Breast epithelium (tissue), 3 donors: ENCODE data around the gene PKHD1.

Experiments
- CTCF ChIP-seq, 3 donors: fragments of 450-650 bp; IDR thresholded peaks; one replicate each; pipeline ENCODE4 v1.5.1; 2016 to 2017; ENCODE audit warnings: antibody characterized with exemption in 3 of 3, mild to moderate bottlenecking in 3 of 3, moderate library complexity in 3 of 3
- POLR2A ChIP-seq: fragments of 450-650 bp; IDR thresholded peaks from one replicate; pipeline ENCODE4 v1.6.1; 2016; ENCODE audit warnings: antibody characterized with exemption, mild to moderate bottlenecking, moderate library complexity
- POLR2AphosphoS5 ChIP-seq, 3 donors: sonication (generic); formaldehyde crosslinking; IDR thresholded peaks; one replicate each; pipeline ENCODE4 v1.6.1; 2017; ENCODE audit warnings: antibody characterized with exemption in 3 of 3

- TF ChIP-seq CTCF (IDR thresholded peaks at IDR 0.05) (no peak), POLR2A (no peak), POLR2AphosphoS5 (IDR thresholded peaks at IDR 0.05) (no peak)
Measured at GRCh38 chr6:51887859-51888258, 199.6 kb downstream of the PKHD1 start.
